Measurements from ENCODE around the gene CDK11B. TPM values are rescaled to one million over a fixed set of nuclear protein-coding genes. Genes with fewer than 3 reads are reported as not detected.
A peak's percentile ranks its signal among the peaks of the same experiment; 100 is the strongest.

Gene CDK11B
- total RNA-seq, 1 donor from 2014 or later = 23.6 TPM

DNA sequence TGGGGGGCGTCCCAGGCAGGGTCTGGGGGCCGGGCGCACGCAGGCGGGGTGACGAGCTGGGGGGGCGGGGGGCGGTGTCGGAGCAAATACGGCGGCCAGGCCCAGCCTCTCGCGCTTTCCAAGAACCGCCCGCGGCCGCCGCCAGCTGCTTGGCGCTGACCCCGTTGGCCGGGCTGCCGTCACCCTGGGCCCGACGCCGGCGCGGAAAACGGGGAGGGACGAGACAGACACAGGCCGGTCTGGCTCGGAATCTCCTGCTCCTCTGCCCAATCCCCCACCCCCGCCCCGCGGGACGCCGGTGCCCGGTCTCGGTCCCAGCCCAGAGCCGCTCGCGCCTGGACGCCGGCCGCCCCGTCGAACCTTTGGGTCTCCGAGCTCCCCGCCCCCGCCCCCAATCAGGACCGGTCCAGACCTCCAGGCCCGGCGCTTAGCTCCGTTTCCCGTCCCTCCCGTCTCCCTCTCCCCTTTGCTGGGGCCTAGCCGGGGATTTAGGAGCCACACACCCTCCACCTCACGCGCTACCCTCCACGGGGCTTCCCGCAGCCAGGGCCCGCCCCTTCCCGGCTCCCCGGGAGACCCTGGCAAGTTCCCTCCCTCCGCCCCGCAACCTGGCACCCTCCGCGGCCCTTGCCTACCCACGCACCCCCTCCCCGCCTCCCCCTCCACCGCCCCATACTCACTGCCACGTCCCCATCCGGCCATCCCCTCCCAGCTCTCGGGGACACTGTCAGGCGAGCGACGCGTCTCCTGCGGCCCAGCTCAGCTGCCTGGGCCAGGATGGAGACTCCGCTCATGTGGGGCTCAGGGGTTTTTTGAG lies 27.6 kb downstream of the CDK11B start:
- peak; percentile 70 for ATAC-seq (ENCODE audit: poor library complexity)
- intact Hi-C loops (cut with DNase I) = no loop called here
- peak; percentile 87 for DNase-seq

DNA sequence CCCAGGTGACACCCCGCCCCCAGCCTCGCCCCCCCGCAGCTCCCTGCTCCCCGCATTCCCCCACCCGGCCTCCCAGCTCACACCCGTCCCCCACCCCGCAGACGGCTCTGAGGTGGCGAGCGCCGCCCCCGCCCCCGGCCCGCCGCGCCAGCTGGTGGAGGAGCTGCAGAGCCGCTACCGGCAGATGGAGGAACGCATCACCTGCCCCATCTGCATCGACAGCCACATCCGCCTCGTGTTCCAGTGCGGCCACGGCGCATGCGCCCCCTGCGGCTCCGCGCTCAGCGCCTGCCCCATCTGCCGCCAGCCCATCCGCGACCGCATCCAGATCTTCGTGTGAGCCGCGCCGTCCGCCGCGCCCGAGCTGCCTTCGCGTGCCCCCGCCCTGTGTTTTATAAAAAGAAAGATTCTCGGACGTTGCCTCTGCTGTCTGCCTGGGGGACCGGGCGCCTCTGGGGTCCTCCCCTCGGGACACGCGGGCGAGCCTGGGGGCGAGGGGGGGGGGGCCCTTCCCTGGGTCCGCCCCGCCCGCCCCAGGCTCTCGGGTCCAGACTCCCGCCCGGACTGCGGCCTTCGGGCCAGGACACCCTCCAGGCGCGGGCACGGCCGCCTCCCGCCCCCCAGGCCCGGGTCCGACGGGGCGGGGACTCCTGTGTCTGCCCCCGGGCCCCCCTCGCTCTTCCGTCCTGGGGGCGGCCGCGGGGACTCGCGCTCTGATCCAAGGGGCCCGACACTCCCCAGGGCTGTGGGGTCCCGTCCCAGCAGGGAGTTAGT lies 28.4 kb downstream of the CDK11B start:
- intact Hi-C loops (cut with DNase I) = no loop called here
- DNase-seq (peak; percentile 86), ATAC-seq (ENCODE audit: poor library complexity) (peak; percentile 39)

DNA sequence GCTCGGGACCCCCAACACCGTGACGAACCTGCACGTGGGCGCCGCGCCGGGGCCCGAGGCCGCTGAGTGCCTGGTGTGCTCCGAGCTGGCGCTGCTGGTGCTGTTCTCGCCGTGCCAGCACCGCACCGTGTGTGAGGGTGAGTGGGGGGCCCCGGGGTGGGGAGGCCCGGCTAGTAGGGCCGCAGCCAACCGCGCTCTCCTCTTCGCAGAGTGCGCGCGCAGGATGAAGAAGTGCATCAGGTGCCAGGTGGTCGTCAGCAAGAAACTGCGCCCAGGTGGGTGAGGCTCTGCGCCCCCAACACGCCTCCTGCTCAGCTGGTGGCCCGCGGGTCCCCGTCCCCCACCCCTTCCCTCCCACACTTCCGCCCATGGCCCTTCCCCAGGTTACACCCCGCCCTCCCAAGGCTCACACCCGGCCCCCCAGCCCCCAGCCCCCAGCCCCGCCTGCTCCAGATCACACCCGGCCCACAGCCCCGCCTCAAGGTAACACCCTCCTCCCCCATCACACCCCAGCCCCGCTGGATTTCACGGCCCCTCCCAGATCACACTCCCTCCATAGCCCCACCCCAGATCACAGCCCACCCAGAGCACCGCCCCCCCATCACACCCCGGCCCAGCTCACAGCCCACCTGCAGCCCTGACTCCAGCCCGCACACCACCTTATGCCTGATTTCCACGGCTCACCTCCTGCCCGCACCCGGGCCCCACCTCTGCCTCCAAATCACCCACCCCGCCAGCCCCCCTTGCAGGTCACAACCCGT lies 29.2 kb downstream of the CDK11B start:
- intact Hi-C loops (cut with DNase I) = no loop called here
- DNase-seq (peak; percentile 53), ATAC-seq (ENCODE audit: poor library complexity) (no peak)

DNA sequence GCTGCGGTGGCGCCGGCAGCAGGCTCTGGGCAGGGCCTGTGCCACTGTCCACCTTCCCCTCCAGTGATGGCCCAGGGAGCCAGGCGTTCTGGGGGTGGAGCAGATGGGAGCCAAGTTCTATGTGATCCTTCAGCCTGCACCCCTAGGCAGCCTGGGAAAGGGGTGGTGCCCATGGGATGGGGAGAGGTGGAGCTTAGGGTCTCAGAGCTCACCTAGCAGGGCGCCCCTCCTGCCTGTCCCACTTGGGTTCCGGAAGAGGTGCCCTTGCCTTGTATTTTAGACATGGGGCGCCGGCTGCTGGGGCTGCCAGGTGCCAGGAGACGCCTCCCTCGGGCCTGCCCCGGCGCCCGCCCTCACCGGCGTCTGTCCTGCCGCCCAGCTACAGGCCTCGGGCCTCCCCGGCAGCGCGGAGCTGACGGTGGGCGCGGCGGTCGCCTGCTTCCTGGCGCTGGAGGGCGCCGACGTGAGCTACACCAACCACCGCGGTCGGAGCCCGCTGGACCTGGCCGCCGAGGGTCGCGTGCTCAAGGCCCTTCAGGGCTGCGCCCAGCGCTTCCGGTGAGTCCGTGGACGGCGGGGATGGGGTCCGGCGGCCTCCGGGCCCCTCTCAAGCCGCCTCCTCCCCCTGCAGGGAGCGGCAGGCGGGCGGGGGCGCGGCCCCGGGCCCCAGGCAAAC lies 29.9 kb downstream of the CDK11B start:
- intact Hi-C loops (cut with DNase I) = no loop called here
- DNase-seq (no peak), ATAC-seq (ENCODE audit: poor library complexity) (no peak)

DNA sequence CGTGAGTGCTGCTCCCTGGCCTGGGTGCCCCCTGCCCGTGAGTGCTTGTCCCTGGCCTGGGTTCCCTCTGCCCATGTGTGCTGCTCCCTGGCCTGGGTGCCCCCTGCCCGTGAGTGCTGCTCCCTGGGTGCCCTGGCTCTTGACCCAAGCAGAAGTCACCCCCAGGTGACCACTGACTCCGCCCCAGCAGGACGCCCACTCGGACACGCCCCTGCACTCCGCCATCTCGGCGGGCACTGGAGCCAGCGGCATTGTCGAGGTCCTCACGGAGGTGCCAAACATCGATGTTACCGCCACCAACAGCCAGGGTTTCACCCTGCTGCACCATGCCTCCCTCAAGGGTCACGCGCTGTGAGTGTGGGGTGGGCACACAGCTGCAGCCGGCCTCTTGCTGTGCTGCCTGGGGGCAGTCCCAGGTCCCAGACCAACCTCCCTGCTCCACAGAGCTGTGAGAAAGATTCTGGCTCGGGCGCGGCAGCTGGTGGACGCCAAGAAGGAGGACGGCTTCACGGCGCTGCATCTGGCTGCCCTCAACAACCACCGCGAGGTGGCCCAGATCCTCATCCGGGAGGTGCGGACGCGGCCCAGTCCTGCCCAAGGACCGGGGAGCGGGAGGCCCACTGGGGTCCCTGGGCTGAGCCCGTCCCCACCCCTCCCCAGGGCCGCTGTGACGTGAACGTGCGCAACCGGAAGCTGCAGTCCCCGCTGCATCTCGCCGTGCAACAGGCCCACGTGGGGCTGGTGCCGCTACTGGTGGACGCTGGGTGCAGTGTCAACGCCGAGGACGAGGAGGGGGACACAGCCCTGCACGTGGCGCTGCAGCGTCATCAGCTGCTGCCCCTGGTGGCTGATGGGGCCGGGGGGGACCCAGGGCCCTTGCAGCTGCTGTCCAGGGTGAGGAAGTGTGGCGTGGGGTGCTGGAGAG lies 30.7 kb downstream of the CDK11B start:
- ATAC-seq (ENCODE audit: poor library complexity) = no peak
- intact Hi-C loops (cut with DNase I) = no loop called here

DNA sequence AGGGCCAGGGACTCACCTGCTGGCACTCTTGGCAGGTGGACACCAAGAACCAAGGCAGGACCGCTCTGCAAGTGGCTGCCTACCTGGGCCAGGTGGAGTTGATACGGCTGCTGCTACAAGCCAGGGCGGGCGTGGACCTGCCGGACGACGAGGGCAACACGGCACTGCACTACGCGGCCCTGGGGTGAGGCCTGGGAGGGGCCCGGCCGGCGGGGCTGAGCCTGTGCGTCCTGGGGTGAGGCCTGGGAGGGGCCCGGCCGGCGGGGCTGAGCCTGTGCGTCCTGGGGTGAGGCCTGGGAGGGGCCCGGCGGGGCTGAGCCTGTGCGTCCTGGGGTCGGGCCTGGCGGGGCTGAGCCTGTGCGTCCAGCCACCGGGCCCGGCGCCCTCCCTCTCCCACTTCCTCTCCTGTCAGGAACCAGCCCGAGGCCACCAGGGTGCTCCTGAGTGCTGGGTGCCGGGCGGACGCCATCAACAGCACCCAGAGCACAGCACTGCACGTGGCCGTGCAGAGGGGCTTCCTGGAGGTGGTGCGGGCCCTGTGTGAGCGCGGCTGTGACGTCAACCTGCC lies 31.5 kb downstream of the CDK11B start:
- intact Hi-C loops (cut with DNase I) = no loop called here
- ATAC-seq (ENCODE audit: poor library complexity) = no peak
- peak; percentile 37 for DNase-seq

More for the DNA sequence above, 30.7 kb downstream of the CDK11B start:
- DNase-seq = peak; percentile 45

DNA sequence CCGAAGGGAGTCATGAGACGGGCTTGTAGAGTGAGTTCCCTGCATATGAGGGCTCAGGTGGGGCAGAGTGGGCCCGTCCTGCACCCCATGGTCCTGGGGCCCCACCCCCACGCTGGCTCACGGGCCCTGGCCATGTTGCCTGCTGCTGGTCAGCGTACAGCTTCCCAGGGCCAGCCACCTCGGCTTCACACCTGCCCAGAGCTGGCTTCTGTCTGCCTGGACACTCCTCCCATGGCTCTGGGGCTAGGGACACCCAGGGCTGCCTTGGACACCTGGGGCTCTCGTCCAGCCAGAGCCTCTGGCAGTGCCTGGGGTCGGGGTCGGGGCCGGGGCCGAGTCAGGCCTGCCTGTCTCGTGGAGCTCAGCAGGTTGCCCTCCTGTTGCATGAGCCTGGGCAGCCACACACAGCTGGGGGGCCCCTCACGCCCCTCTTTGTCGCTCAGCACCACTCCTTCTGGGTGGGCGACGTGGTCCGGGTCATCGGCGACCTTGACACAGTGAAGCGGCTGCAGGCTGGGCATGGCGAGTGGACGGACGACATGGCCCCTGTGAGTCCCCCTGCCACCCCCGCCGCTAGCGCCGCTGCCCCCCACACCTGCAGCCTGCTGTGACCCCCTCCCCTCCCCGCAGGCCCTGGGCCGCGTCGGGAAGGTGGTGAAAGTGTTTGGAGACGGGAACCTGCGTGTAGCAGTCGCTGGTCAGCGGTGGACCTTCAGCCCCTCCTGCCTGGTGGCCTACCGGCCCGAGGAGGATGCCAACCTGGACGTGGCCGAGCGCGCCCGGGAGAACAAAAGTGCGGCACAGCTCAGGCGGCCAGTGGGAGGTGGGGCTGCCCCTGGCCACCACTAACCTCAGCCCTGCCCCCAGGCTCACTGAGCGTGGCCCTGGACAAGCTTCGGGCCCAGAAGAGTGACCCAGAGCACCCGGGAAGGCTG lies 32.3 kb downstream of the CDK11B start:
- DNase-seq (peak; percentile 40), ATAC-seq (ENCODE audit: poor library complexity) (no peak)
- intact Hi-C loops (cut with DNase I) = no loop called here

DNA sequence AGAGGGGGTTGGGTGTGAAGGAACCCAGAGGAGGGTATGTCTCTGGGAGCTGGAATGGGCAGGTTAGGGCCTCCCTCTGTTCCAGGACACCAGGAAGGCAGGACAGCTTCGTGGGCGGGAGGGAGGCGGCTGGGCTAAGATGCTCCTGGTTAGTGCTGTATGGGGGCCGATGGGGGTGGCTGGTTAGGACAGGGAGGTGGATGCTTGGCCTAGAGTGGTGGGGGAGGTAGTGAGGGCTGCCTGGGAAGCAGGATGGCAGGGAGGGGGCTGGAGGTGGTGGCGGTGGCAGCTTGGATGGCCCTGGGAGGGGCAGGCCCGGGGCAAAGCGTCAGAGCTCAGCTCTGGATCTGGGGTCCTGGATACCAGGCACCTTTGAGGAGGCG lies 33.0 kb downstream of the CDK11B start:
- ATAC-seq (ENCODE audit: poor library complexity) (no peak), DNase-seq (peak; percentile 26)
- intact Hi-C loops (cut with DNase I) = no loop called here

DNA sequence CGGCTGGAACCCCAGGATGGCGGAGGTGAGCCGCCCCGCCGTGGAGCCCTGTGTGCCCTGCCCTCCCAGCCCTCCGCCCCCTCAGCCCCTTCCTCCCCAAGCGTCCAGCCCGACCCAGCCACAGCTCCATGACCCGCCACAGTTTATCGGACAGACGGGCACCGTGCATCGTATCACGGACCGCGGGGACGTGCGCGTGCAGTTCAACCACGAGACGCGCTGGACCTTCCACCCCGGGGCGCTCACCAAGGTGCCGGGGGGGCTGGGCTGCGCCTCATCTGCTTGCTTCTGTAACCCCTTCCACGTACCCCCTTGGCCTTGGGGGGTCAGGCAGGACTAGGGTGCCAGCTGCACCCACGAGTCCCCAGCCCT lies 33.4 kb downstream of the CDK11B start:
- ATAC-seq (ENCODE audit: poor library complexity) (no peak), DNase-seq (peak; percentile 40)
- intact Hi-C loops (cut with DNase I) = no loop called here

DNA sequence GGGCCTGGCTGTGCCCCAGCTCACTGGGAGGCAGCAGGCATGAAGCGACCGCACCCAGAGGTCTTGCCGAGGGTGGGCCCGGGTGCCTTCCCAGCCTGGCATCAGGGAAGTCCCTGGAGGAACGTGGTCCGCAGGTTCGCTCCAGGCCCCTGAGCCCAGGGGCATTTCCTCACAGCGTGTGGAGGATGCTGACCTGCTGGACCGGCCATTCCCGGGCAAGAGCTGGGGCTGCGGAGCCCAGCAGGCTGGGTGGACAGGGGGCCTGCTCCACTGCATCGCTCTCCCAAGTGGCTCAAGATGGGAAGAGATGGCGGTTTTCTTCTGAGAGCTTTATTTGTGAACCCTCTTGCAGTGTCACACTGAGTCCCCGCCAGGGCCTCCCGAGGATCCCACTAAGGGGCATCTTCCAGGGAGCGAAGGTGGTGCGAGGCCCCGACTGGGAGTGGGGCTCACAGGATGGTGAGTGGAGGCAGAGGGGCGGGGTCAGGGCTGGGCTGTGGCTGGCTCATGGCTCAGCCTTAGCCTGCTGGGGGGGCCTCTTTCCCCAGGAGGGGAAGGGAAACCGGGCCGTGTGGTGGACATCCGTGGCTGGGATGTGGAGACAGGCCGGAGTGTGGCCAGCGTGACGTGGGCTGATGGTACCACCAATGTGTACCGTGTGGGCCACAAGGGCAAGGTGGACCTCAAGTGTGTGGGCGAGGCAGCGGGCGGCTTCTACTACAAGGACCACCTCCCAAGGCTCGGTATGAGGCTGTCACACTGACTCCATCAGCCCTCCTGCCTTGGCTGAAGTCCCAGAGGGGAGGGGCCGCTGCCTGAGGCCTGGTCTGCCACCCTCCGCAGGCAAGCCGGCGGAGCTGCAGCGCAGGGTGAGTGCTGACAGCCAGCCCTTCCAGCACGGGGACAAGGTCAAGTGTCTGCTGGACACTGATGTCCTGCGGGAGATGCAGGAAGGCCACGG lies 34.1 kb downstream of the CDK11B start:
- DNase-seq = peak; percentile 84
- ATAC-seq (ENCODE audit: poor library complexity) = peak; percentile 60
- intact Hi-C loops (cut with DNase I) = no loop called here

DNA sequence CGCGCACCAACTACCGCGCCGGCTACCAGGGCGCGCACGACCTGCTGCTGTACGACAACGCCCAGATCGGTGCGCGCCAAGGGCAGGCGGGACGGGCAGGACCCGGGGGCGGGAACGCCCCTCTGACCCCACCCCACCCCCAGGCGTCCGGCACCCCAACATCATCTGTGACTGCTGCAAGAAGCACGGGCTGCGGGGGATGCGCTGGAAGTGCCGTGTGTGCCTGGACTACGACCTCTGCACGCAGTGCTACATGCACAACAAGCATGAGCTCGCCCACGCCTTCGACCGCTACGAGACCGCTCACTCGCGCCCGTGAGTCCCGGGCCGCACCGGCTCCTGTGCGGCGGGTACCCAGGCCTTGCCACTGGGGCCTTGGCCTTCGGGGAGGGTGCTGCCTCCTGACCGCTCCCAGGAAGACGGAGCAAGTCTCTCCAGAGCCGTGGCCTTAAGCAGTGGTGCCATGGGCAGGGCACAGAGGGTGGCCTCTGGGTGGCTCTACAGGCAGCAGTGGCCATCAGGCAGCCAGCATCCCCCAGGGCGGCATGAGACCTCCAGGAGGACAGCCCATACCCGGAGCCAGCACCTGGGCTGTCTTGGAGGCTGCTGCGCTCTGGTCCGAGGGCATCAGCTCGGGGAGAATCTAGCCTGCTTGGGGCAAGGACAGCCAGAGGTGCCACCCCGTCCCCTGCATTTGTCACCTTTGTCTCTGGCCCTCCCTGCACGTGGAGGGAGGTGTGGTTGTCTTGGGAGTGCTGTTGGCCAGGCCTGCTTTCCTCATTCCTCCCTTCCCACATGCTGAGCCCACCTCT lies 35.0 kb downstream of the CDK11B start:
- intact Hi-C loops (cut with DNase I) = no loop called here
- DNase-seq = peak; percentile 39
- no peak for ATAC-seq (ENCODE audit: poor library complexity)

DNA sequence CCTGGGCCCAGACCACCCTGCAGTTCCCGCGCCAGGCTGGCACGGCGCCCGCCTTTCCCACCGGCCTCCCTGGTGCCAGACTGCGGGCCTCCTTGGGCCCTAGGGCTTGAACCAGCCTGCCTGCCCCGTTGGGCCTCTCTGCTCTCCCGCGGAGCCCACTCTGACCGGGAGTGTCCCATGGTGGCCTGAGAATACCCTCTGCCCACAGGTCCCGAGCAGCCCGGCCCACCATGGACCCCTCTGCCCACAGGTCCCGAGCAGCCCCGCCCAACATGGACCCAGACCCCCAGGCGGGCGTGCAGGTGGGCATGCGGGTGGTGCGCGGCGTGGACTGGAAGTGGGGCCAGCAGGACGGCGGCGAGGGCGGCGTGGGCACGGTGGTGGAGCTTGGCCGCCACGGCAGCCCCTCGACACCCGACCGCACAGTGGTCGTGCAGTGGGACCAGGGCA lies 35.6 kb downstream of the CDK11B start:
- intact Hi-C loops (cut with DNase I) = no loop called here
- ATAC-seq (ENCODE audit: poor library complexity) (no peak), DNase-seq (peak; percentile 45)

DNA sequence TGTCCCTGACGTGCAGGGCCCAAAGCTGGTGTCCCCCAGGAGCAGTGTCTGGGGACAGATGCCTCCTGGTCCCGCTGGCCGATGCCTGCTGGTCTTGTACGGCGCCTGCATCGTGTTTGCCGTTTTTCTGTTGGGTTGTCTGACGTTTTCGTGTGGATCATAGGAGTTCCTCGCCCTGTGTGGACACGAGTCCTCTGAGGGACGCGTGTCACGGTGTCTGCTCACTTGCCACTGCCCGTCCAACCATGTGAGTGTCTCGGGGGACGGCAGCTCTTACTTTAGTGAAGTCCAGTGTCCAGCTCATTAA lies 36.1 kb downstream of the CDK11B start:
- no peak for ATAC-seq (ENCODE audit: poor library complexity)
- intact Hi-C loops (cut with DNase I) = no loop called here
- DNase-seq = no peak

DNA sequence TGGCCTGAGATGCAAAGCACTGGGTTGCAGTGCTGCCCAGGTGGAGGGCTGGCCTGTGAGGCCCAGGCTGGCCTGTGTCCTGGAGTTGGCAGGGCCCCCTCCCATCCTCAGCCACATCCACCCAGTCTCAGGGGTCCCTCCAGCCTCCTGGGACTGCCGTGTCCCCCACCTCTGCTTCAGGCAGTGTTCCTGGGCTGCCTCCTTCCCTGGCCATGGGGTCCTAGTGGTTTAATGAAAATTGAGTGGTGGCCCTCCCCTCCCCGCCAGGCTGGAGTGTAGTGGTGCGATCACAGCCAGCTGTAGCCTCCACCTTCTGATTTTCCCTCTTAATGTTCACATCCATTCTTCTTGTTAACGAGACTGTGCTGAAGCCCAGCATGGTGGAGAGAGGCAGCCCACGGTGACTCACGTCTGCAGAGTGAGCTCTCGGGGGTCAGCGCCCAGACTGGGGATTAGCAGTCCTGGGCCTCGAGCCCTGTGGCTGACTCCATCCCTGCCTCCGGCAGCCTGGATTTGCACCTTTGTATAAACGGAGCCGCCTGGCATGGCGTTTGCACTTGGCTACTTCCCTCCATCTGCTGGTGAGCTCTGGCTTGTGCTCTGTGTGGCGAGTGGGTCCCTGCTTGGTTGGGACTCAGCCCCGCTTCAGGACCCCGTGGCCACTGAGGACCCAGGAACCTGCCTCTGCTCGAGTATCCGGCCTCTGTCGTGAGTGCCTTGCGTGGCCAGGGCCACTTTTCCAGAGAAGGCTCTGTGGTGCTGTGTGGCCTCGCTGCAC lies 36.6 kb downstream of the CDK11B start:
- no peak for ATAC-seq (ENCODE audit: poor library complexity)
- DNase-seq = peak; percentile 27
- intact Hi-C loops (cut with DNase I) = no loop called here

All from Right ventricle myocardium superior (tissue), 1 donor.